GM23248 (cell line): ENCODE measurements around the gene CHN2. TPM values are rescaled to one million over a fixed set of nuclear protein-coding genes. Genes with fewer than 3 reads are reported as not detected.

Source experiments
- DNase-seq: peaks from one replicate; pipeline ENCODE4 v3.0.0-alpha.2; 2015
- H2AFZ ChIP-seq: fragments of 200-600 bp; sonication (generic); 2 replicates; pipeline ENCODE4 v1.6.1; 2016; ENCODE audit warnings: antibody characterized with exemption
- H3F3A ChIP-seq: fragments of 200-600 bp; sonication (generic); 2 replicates; pipeline ENCODE4 v1.6.1; 2016; ENCODE audit warnings: mild to moderate bottlenecking, antibody characterized with exemption, mixed run types; ENCODE audit not compliant: insufficient read depth
- H3K27ac ChIP-seq: fragments of 200-600 bp; sonication (generic); 2 replicates; pipeline ENCODE4 v1.5.1; 2016; ENCODE audit warnings: mild to moderate bottlenecking
- H3K27me3 ChIP-seq: fragments of 200-600 bp; sonication (generic); replicated peaks from 2 replicates; pipeline ENCODE4 v1.6.1; 2016; ENCODE audit warnings: mild to moderate bottlenecking; ENCODE audit not compliant: insufficient read depth
- H3K36me3 ChIP-seq: fragments of 200-600 bp; sonication (generic); 2 replicates; pipeline ENCODE4 v1.6.1; 2016; ENCODE audit warnings: low read depth, mild to moderate bottlenecking
- H3K4me1 ChIP-seq: fragments of 200-600 bp; sonication (generic); 2 replicates; pipeline ENCODE4 v1.6.1; 2016; ENCODE audit warnings: mild to moderate bottlenecking; ENCODE audit not compliant: insufficient read depth
- H3K4me2 ChIP-seq: fragments of 200-600 bp; sonication (generic); one replicate; pipeline ENCODE4 v1.6.1; 2016; ENCODE audit warnings: mild to moderate bottlenecking; ENCODE audit not compliant: unreplicated experiment
- H3K4me3 ChIP-seq: fragments of 200-600 bp; sonication (generic); 2 replicates; pipeline ENCODE4 v1.5.1; 2016; ENCODE audit warnings: mild to moderate bottlenecking
- H3K79me2 ChIP-seq: fragments of 200-600 bp; sonication (generic); 2 replicates; pipeline ENCODE4 v1.6.1; 2016; ENCODE audit warnings: mild to moderate bottlenecking; ENCODE audit not compliant: insufficient read depth
- H3K9ac ChIP-seq: fragments of 200-600 bp; sonication (generic); 2 replicates; pipeline ENCODE4 v1.6.1; 2016; ENCODE audit warnings: mild to moderate bottlenecking
- H3K9me2 ChIP-seq: fragments of 200-600 bp; sonication (generic); 2 replicates; pipeline ENCODE4 v1.6.1; 2016; ENCODE audit warnings: mixed run types, mild to moderate bottlenecking, moderate library complexity; ENCODE audit not compliant: insufficient read depth
- H3K9me3 ChIP-seq: fragments of 200-600 bp; sonication (generic); one replicate; pipeline ENCODE4 v1.6.1; 2017; ENCODE audit warnings: low read depth
- H4K20me1 ChIP-seq: fragments of 200-600 bp; sonication (generic); 2 replicates; pipeline ENCODE4 v1.6.0; 2016; ENCODE audit not compliant: insufficient read depth
- EZH2 ChIP-seq: fragments of 200-600 bp; sonication (generic); IDR thresholded peaks from 2 replicates; pipeline ENCODE4 v1.6.1; 2018; ENCODE audit warnings: antibody characterized with exemption, mild to moderate bottlenecking; ENCODE audit not compliant: insufficient read depth, poor library complexity, severe bottlenecking
- EZH2phosphoT487 ChIP-seq: fragments of 200-600 bp; sonication (generic); IDR thresholded peaks from 2 replicates; pipeline ENCODE4 v1.6.1; 2018; ENCODE audit warnings: antibody characterized with exemption, moderate library complexity, mild to moderate bottlenecking, low read depth; ENCODE audit not compliant: insufficient read depth
- WGBS, 2 experiments: methylation state at CpG; one replicate each; pipeline ENCODE4 v1.1.6; 2015 to 2017; ENCODE audit warnings: low lambda C conversion rate in 2 of 2, low coverage in 1 of 2; ENCODE audit errors: missing lambda C conversion rate in 2 of 2; 5-methylcytosine and 5-hydroxymethylcytosine counted together
- in situ Hi-C: fragments of 300-500 bp; cut with MboI; formaldehyde crosslinking; loops from 2 replicates; pipeline ENCODE4 v1.15.0; 2020
- polyA plus RNA-seq: library from polyadenylated mRNA; unstranded; fragments of >200 nt; fragmentation: Nextera tagmentation; extraction: Ambion mirVana; gene quantifications from 2 replicates; pipeline ENCODE4 v1.2.1, GENCODE V29; 2016
- total RNA-seq: library from RNA; depleted of rRNA; stranded (reverse); fragments of >200 nt; shearing (Covaris generic); gene quantifications from 2 replicates; pipeline ENCODE4 v1.2.3, GENCODE V29; 2014

Gene CHN2
- total and polyA plus RNA-seq, 2 experiments from 2014 or later, result 1.5 to 2.3 TPM

DNA sequence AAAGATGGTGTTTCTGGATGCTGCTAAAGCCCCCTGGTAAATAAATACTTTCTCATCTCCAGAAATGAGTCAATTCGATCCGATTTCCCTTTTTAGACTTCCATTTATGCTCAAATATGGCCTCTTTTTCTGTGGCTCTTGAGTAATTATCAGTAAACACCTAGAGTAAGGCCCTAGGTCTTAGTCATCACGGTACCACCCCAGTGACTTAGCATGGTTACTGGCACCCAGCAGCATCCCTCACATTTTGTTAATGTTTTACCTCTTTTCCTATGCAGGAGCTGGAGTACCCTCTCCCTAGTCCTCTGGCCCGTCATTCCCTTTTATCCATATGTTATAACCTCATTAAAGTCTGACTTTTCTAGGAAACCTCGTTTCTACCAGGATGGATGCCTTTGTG is 19.5 kb downstream of the CHN2 start:
- Histone ChIP-seq H3K27ac (no peak overlapping the region), H3K9me3 (no peaks in the 10 kb centered on the region), H3K4me2 (no peak overlapping the region), H3K4me1 (no peaks in the 10 kb centered on the region), H3K9me2 (no peaks in the 10 kb centered on the region), H3K79me2 (no peaks in the 10 kb centered on the region), H3K4me3 (no peak overlapping the region), H4K20me1 (no peaks in the 10 kb centered on the region), H3K9ac (no peak overlapping the region), H3K27me3 (no peaks in the 10 kb centered on the region; the same call in 1 of the 2 replicates), H3F3A (no peaks in the 10 kb centered on the region), H3K36me3 (no peaks in the 10 kb centered on the region), H2AFZ (no peak overlapping the region)
- in situ Hi-C loops, result no loop called here
- DNase-seq, result no peak
- WGBS, 2 experiments, result 45 to 52% methylated on average over 5 of the region's 5 CpGs
- no peak for TF ChIP-seq EZH2
- no peak for TF ChIP-seq EZH2phosphoT487

GRCh38 chr7:29214816-29215215 is 20.2 kb downstream of the CHN2 start:
- H3K4me1 ChIP-seq, result no peaks in the 10 kb centered on the region
- H3K9ac ChIP-seq, result no peak overlapping the region
- no peak for TF ChIP-seq EZH2phosphoT487
- TF ChIP-seq EZH2, result no peak
- H3K27ac ChIP-seq, result no peak overlapping the region
- no peak overlapping the region for H3K4me2 ChIP-seq
- H3K4me3 ChIP-seq, result no peak overlapping the region
- no peaks in the 10 kb centered on the region for H3K36me3 ChIP-seq
- DNase-seq, result no peak
- in situ Hi-C loops, result no loop called here
- no peaks in the 10 kb centered on the region for H3K9me3 ChIP-seq
- no peaks in the 10 kb centered on the region for H3K9me2 ChIP-seq
- H3F3A ChIP-seq, result no peaks in the 10 kb centered on the region
- H4K20me1 ChIP-seq, result no peaks in the 10 kb centered on the region
- no peaks in the 10 kb centered on the region for H3K79me2 ChIP-seq
- 41 to 44% methylated on average over 3 of the region's 3 CpGs for WGBS, 2 experiments
- H2AFZ ChIP-seq, result no peak overlapping the region
- H3K27me3 ChIP-seq, result no peaks in the 10 kb centered on the region; the same call in 1 of the 2 replicates

- H3K4me2 ChIP-seq, result no peak overlapping the region
- H3K9ac ChIP-seq, result no peak overlapping the region
- H3F3A ChIP-seq, result no peaks in the 10 kb centered on the region
- no peaks in the 10 kb centered on the region for H3K4me1 ChIP-seq
- H3K36me3 ChIP-seq, result no peaks in the 10 kb centered on the region
- no peak for DNase-seq
- H4K20me1 ChIP-seq, result no peaks in the 10 kb centered on the region
- in situ Hi-C loops, result no loop called here
- no peaks in the 10 kb centered on the region for H3K79me2 ChIP-seq
- no peak overlapping the region for H2AFZ ChIP-seq
- no peak overlapping the region for H3K27ac ChIP-seq
- H3K9me3 ChIP-seq, result no peaks in the 10 kb centered on the region
- no peaks in the 10 kb centered on the region; the same call in 1 of the 2 replicates for H3K27me3 ChIP-seq
- H3K4me3 ChIP-seq, result no peak overlapping the region
- no peaks in the 10 kb centered on the region for H3K9me2 ChIP-seq
- WGBS, 2 experiments, result 19 to 28% methylated on average over 1 of the region's 1 CpG
- TF ChIP-seq EZH2, result no peak
- no peak for TF ChIP-seq EZH2phosphoT487
Observed at GRCh38 chr7:29216128-29216527, 21.6 kb downstream of the CHN2 start.

GRCh38 chr7:29217113-29217512 is 22.5 kb downstream of the CHN2 start:
- H2AFZ ChIP-seq, result no peak overlapping the region
- H3K9me2 ChIP-seq, result no peaks in the 10 kb centered on the region
- 86 to 87% methylated on average over 2 of the region's 2 CpGs for WGBS, 2 experiments
- H3K79me2 ChIP-seq, result no peaks in the 10 kb centered on the region
- no peaks in the 10 kb centered on the region for H3K9me3 ChIP-seq
- H3F3A ChIP-seq, result no peaks in the 10 kb centered on the region
- in situ Hi-C loops, result no loop called here
- no peak for DNase-seq
- H3K9ac ChIP-seq, result no peak overlapping the region
- H3K27ac ChIP-seq, result no peak overlapping the region
- H4K20me1 ChIP-seq, result no peaks in the 10 kb centered on the region
- H3K4me2 ChIP-seq, result no peak overlapping the region
- H3K27me3 ChIP-seq, result no peaks in the 10 kb centered on the region; the same call in 1 of the 2 replicates
- no peaks in the 10 kb centered on the region for H3K36me3 ChIP-seq
- no peak overlapping the region for H3K4me3 ChIP-seq
- H3K4me1 ChIP-seq, result no peaks in the 10 kb centered on the region
- TF ChIP-seq EZH2, result no peak
- TF ChIP-seq EZH2phosphoT487, result no peak

DNA sequence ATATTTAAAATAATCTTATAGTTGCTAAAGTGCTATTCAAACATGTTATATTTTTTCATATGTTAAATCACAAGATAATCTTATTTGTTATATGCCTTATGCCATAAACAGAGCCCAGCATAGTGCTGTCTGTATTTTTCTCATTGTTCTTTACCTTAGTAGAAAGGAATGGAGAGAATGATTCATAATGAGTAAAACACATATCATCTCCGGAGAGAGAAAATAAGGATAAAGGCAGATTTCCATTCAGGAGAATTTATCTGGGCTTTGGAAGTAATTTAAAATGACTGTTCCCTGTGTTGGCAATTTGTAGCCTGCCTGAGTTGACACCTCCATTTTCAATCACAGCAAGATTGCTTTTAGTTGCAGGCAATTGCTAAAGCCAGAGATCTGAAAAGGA is 30.2 kb downstream of the CHN2 start:
- DNase-seq, result peak; percentile 53
- Histone ChIP-seq H3K27ac (no peak overlapping the region), H3K4me3 (no peak overlapping the region), H3K9me3 (no peaks in the 10 kb centered on the region), H3K9me2 (no peaks in the 10 kb centered on the region), H2AFZ (no peak overlapping the region), H3K9ac (no peak overlapping the region), H3K79me2 (no peaks in the 10 kb centered on the region), H3K4me1 (peaks cover 9% of the 10 kb centered on the region), H4K20me1 (no peaks in the 10 kb centered on the region), H3K36me3 (no peaks in the 10 kb centered on the region), H3F3A (peaks cover 4% of the 10 kb centered on the region; the same call in 1 of the 2 replicates), H3K27me3 (no peaks in the 10 kb centered on the region; the same call in 1 of the 2 replicates), H3K4me2 (peak overlapping the region; percentile 6)
- 2 to 4% methylated on average over 1 of the region's 1 CpG for WGBS, 2 experiments
- in situ Hi-C loops, result no loop called here
- TF ChIP-seq EZH2phosphoT487, result no peak
- TF ChIP-seq EZH2, result no peak
